Amniotic epithelial cell (primary cell): ENCODE data around the gene HHATL.

Experiments used
- DNase-seq: peaks from one replicate; pipeline ENCODE4 v3.0.0-alpha.2; 2010; ENCODE audit warnings: low read depth

HHATL gene, protein sequence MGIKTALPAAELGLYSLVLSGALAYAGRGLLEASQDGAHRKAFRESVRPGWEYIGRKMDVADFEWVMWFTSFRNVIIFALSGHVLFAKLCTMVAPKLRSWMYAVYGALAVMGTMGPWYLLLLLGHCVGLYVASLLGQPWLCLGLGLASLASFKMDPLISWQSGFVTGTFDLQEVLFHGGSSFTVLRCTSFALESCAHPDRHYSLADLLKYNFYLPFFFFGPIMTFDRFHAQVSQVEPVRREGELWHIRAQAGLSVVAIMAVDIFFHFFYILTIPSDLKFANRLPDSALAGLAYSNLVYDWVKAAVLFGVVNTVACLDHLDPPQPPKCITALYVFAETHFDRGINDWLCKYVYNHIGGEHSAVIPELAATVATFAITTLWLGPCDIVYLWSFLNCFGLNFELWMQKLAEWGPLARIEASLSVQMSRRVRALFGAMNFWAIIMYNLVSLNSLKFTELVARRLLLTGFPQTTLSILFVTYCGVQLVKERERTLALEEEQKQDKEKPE

DNA sequence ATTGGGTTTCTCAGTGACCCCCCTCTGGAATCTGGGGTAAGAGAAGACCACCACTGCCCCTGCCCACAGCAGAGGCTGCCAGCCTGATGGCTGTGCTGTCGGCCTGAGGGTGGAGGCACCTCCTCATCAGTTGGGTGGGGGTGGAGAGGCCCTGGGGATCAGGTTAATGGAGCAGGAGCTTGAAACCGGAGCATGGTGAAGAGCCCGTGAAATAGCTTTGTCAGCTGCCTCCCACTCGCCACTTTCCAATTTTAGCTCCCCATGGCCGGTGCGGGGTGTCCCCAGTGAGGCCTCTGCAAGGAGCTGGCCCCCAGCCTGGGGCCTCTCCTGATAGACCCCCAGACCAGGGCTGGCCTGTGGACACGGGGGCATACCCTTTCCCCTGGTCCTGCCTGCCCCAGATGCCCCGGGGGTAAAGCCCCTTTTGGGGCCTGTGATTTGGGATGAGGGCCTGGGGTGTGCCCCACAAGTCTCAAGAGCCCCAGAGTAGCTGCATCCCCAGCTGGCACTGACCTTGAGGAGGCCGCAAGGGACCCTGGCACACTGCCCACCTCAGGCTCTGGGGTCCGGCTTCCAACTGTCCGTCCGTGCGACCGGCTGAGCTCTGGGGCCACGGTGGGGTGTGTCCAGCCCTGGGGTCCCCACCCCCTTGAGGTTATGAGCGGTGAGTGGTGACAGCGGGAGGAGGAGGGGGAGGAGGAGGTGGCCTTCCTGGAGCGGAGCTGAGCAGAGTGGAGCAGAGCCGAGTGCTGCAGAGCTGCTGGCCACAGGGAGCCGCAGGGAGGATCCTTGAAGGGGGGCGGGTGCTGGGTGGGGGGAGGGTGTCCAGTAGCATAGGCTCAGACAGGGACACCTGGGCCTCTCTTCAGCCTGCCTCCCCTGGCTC is at the start of gene HHATL:
HHATL (minus strand) TSS at position 733 of the 886 bp plus-strand sequence. CDS start 1,972 bp downstream, outside the sequence.
- no peak for DNase-seq

DNA sequence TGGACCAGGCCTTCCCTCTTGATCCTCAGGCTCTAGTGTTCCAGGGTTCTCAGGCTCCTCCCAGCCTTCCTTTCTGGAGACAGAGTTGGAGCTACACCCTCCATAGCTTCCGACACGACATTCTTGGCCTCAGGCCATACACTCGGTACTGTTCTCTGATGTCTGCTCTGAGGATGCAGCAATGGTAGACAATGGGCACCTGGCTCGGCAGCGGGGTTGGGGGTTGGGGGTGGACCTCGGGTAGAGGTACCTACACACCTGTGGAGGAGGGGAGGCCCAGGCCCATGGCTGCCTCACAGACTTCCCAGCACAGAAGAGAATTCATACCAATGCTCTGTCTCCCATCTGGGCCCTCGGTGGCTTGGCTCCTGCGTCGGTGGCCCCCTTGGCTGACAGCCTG is 49.0 kb upstream of the HHATL start:
- no peak for DNase-seq

DNA sequence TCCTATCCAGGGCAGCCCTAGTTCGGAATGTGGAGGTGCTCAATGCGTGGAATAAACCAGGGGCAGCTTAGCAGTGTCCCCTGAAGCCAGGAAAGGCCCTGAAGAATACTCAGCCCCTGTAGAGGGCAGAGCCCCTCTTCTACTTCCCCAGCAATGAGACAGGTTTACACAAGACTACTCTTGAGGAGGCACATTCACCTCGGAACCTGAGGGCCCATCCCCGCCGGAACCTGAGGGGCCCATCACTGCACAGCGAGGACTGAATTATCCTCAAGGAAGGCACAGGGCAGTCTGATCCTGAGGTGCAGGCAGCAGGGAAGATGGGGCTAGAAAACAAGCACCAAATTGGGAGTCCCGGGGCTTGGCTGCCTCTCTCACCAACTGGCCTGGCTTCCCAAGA is 48.2 kb upstream of the HHATL start:
- no peak for DNase-seq

DNA sequence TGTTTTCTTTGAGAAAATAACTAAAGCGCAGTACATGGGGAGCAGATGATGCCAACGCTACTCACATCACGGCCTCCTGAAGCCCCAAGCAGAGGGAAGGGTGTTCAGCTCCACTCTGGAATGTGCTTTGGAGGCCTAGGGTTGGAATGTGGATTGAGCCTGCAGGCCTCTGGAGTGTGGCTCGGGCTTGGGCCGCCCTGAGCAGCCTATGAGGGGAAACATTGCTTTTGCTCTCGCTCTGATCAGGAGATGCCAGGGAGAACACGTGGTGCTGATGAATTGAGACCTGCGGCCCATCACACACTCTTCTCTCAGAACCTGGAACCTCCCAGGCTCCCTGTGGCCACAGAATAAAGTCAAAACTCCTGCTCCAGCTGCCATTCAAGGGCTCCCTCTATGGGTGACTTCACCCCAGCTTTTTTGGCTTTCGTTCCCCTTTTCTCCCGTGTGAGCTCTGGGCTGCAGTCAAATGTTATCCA is 47.2 kb upstream of the HHATL start:
- DNase-seq, result peak; percentile 40

DNA sequence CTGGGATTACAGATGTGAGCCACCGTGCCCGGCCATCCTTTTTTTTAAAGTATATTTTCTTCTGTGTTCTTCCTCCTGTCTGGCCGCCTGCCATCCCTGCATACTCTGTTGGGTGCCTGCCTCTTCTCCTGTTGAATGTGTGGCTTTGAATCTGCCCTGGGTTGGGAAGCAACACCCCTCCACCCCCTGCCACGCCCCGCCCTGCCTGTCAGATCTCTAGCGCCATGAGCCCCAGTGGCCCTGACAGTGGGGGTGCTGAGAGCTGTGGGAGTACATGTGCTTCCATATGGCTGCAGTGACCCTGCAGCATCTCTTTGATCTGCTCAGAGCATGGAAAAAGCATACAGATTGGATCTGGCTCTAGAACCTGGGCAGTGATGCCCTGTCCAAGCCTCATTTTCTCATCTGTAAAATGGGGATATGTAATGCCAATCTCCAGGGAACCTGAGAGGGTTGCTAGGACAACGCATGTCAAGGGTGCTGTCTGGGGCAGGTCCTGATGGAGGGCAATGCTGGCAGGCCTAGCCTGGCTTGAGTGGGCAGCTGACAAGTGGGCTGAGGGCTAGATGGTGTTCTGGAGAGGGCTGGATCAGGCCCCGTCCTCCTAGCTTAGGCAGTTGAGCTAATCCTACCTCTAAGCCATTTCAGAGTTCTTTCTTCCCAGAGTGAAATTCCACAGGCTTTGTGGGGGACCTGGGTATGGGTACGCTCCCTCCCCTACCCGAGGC is 46.6 kb upstream of the HHATL start:
- DNase-seq, result no peak

DNA sequence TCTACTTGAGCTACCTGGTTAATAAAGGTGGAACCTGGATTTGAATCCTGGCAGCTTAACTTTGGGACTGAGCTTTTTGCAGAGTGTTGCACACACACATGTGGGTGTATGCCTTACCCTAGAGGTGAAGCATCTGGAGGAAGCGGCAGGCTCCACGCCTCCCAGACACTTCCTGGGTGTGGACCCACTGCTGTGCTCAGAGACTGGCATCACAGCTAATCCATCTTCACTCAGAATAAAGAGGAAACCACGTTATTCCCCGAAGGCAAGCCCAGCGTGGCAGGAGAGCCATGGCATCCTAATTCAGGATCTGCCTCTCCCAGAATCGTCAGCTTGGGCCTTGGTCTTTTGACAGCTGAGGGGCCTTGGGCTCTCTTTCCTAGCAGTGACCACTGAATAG is 45.0 kb upstream of the HHATL start:
- DNase-seq, result no peak

DNA sequence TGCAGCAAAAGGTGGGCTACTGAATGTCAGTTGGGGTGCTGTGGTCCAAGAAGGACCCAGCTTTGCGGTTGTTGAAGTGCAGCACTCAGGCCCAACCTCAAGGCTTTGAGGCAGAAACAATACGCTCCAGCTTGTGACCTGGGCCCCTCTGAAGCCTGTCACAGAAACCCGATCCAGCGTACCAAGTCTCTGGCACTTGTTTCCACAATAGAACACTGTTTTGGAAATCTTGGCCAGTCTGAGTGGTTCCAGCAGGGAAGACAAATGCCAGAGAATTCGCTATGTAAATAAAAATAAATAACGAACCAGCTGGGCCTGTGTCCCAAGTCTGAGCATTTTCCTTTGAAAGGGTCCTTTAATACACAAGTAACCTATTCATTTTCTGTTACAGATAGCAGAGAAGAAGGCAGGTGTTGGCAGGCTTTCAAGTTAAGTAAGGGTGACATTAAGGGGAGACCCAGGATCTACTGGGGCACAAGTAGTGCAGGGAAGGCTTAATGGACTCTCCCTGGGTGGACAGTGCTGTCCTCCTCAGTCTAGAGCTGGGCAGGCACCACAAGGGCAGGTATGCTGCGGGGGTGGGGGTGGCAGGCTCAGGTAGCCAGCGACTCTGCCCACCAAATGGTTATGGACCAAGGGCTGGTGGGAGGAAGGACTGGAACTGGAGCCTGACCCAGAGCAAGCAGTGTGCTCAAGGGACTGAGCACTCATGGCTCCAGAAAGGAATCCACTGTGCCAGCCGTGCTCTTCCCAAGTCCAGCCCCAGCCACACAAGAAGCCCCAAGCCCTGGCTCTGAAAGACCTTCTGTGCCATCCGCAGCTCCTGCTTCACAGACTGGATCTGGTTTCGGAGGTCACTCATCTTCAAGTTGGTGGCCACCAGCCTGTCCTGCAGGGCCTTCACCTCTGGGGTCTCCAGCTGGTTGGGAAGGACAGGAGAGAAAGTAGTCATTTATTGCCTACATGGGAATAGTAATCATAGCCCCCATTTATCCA is 44.2 kb upstream of the HHATL start:
- no peak for DNase-seq

DNA sequence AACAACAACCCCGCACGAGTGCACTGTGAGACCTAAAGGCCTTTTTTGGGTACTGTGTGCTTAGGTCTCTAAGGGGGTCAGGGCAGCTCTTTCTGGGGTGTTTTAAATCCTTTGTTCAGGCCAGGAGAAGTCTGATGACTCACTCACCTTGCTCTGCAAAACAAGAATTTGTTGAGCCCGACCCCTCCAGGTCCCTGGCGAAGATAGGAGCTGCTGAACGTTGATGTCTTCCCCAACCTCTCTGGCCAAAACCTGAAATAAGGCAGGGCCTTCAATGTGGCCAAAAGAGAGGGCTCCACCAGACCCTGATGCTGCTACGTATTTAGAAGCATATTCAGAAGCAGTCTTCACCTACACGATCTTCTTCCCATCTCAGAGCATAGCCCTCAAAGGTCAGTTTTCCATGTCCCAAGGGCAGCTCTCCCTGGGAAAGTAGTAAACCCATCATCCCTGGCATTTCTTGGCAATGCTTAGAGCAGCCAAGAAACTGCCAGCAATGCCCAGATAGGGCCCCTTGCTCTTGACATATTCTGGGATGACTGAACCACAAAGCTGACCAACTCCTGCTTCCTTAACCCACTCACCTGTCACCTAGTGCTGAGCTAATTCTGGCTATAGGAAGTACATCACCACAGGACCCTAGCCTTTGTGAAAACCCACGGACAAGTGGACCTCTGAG is 43.3 kb upstream of the HHATL start:
- DNase-seq, result no peak

DNA sequence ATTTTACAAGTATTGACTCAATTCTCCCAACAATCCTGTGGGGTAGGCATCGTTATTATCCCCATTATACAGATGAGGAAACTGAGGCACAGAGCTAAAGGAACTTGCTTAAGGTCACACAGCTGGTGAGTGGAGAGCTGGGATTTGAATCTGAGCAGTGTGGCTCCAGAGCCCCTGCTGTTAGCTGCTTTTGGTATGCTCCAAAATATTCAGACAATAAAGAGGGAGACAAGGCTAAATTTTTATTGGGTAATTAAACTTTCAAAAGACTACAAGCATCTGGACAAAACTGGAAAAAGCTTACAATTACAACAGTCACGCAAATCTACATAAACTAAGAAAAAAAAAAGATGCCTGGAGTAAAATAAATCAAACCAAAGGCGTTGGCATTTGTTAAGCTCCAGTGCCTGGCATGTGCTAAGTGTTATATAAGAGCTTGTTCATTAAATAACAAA is 42.7 kb upstream of the HHATL start:
- no peak for DNase-seq

DNA sequence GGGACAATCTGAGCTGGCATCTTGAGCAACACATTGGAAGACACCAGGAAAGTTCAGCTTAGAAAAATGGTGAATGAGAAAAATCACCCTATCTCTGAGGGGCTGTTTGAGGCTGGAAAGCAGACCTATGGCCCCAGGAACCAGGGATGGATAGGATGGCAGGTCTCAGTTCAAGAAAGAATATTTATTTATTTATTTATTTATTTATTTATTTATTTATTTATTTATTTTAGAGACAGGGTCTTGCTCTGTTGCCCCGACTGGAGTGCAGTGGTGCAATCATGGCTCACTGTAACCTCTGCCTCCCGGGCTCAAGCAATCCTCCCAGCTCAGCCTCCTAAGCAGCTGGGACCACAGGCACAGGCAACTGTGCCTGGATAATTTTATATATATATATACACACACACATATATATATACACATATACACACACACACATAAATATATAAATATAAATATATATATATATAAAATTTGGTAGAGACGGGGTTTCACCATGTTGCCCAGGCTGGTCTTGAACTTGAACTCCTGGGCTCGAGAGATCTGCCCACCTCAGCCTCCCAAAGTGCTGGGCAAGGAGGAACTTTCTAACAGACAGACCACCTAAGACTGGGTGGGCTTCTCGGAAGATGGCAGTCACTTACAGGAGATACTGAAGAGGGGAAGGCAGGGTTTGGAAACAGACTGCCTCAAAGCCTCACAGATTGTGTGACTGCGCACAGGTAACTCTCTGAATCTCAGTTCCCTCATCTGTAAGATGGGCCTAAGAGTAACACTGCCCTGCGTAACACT is 40.8 kb upstream of the HHATL start:
- no peak for DNase-seq

DNA sequence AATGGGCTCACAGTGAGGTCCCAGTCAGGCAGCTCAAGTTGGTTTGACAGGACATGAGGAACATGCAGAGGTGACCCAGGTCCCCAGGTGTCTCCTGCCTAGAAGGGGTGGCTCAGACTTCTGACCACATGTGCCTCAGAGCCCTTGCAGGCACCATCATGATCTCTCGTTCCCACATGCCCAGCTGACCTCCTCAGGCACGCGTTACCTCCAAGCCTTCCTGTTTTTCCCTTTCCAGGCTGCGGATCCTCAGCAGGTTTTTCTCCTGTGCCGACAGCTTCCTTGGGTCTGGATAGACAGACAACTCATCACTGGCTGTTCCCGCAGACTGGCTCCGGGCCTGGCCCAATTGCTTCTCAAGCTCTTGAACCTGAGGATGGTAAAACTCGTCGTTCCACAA is 40.1 kb upstream of the HHATL start:
- no peak for DNase-seq

DNA sequence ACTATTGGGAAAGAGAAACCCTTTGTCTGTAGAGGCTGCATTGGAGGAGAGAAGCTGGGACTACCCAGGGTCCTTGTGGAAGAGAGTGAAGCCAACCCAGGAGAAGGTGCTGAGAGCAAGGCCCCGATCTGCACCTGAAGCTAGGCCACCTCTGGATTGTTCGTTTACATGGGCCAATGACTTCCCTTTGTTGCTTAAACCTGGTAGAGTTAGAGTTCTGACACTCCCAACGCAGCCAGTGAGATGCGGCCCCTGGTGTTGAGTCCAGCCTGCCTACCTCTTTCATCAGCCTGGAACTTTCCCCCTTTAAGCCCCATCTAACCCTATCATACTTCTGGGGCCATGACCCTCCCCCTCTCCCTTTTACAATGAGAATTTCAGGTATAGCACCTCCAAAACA is 39.7 kb upstream of the HHATL start:
- no peak for DNase-seq

DNA sequence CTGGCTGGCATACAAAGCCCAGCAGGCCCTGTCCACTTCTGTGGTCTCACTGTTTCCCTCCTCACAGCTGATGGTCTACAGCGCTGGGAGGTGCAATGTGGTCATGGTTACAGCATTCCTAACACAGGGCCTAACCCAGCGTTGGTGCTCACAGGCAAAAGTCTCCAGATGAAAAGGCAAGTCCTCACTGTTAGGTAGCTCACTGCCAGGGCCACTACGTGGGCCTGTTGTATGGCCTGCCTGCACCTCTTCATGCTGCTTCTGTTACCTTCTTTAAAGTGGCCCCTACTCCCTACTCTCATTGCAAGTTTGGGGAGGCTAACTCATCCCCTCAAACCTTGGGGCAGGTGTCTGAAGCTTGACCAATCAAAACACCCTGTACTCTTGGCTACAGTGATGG is 39.2 kb upstream of the HHATL start:
- DNase-seq, result no peak

DNA sequence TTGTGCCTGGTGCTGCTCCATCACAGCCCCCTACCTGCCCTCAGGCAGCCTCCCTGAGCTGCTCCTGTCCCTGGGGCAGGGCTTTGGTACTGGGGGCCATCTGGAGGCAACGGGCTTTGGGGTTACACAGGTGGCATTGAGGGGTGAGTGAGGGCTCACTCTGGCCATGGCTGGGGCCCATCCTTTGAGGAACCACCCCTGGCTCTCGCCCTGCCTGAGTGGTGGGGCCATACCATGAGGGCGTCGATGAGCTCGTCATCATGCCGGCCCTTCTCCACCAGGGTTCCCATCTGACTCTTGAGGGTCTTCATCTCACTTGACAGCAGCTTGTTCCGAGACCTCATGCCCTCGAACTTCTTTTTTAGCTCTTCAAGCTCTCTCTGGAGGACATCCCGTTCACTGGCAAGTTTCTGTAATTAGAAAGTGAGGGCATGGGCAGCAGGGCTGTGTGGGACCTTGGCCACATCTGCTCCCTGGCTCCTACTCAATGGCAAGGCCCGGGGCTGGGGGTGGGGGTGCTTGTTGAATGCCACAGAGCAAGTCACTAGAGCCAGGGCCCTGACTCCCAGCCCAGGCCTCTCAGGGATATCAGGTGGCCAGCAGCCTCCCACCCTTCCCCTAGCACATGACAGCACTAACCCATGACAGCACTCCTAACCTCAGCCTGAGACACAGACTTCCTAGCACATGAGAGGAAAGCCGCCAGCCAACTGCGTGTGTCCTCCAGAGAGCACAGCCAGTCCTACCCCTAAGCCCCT is 37.0 kb upstream of the HHATL start:
- no peak for DNase-seq

DNA sequence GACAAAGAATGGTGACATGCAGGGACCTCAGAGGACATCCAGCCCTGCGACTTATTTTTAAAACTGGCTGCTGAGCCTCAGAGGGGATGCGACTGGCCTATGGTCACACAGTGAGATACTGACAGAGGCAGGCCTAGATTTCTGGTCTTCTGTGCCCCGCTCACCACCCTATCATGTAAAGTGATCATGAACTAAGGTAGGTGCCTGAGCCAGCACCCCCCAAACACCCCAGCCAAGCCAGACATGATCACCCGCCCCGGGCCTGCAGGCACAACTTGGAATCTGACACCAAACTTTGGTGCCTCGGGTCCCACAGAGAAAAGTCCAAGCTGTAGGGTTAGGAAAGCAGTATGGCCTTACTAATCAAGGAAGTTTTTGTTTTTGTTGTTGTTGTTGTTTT is 33.9 kb upstream of the HHATL start:
- DNase-seq, result no peak

DNA sequence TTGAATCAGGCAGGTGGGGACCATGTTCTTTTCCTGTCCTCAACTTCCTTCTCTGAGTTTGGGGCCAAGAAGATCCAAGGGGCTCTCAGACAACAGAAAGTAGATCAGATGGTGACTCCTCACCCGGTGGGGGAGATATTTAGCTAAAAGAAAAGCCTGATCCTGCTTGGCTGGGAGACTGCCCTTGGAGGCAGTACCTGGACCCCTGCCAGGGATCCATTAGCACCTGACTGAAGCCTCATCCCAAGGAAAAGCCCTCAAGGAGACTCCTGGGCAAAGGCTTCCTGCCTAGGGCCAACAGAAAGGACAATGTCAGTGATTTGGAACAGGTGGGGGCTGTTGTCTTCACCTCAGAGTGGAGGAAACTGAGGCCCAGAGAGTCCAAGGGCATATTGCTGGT is 33.5 kb upstream of the HHATL start:
- DNase-seq, result no peak

DNA sequence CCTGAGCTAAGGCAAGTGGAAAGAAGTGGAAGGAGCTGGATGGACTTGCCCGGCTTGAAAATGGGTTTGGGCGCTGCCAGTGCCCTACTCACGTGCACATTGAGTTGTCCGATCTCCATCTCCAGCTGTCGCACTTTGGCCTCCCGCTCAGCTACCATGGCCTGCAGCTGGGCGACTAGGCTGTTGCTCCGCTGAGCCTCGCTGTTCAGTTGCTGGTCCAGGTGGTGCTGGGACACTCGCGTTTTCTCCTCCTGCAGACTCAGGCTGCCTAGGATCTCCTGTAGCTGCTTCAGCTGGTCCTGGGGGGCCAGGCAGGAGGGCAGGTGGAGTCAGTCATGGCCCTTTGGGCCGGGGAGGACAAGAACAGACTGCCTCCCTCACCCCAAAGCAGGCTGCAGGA is 33.0 kb upstream of the HHATL start:
- no peak for DNase-seq

DNA sequence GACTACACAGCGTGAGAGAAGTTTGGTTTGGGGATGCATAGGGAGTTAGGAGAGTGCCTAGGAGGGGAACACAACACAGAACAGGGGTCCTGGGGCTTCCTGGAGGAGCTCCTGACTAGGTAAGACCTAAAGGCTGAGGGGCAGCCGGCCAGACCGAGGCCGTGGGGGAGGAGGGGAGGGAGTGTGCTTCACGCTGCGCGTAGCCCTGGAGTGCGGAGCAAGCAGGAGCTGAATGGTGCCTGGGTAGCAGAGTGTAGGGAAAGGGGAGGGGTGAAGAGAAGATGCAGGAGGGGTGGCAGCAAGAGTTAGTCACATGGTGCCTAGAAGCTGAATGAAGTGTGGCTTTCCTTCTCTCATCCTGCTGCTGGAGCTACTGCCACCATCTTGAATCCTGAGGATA is 32.4 kb upstream of the HHATL start:
- DNase-seq, result no peak
